Liver (tissue), 9 donors: Measurements from ENCODE around the gene CGNL1. TPM values are rescaled to one million over a fixed set of nuclear protein-coding genes. Genes with fewer than 3 reads are reported as not detected.

ENCODE experiments used
- DNase-seq: peaks from one replicate; pipeline ENCODE4 v3.0.0-alpha.2; 2017; ENCODE audit warnings: low spot score
- H3K27ac ChIP-seq, 2 donors: one replicate each; pipeline ENCODE4 v1.7.0; 2013; ENCODE audit warnings: inconsistent platforms in 2 of 2, low read length in 2 of 2, control low read depth in 1 of 2, low read depth in 1 of 2, mild to moderate bottlenecking in 1 of 2
- H3K27me3 ChIP-seq, 4 donors: one replicate each; pipeline versions ENCODE4 v1.6.1 to v1.7.0; 2013; ENCODE audit warnings: low read length in 3 of 4, inconsistent platforms in 1 of 4, mild to moderate bottlenecking in 1 of 4, moderate library complexity in 1 of 4; ENCODE audit not compliant: control insufficient read depth in 4 of 4, insufficient read depth in 4 of 4
- H3K36me3 ChIP-seq, 4 donors: one replicate each; pipeline versions ENCODE4 v1.6.1 to v1.7.0; 2013; ENCODE audit warnings: low read length in 3 of 4, mild to moderate bottlenecking in 3 of 4, low read depth in 1 of 4, moderate library complexity in 1 of 4; ENCODE audit not compliant: control insufficient read depth in 4 of 4, insufficient read depth in 3 of 4
- H3K4me1 ChIP-seq, 4 donors: one replicate each; pipeline versions ENCODE4 v1.6.1 to v1.7.0; 2013; ENCODE audit warnings: low read length in 3 of 4, mild to moderate bottlenecking in 3 of 4, moderate library complexity in 1 of 4; ENCODE audit not compliant: control insufficient read depth in 4 of 4, insufficient read depth in 4 of 4
- H3K4me3 ChIP-seq, 3 donors: one replicate each; pipeline versions ENCODE4 v1.6.1 to v1.7.0; 2013; ENCODE audit warnings: low read length in 3 of 3, control low read depth in 1 of 3, low read depth in 1 of 3, mild to moderate bottlenecking in 1 of 3
- H3K9ac ChIP-seq, 2 donors: one replicate each; pipeline ENCODE4 v1.7.0; 2013; ENCODE audit warnings: low read length in 2 of 2, mild to moderate bottlenecking in 2 of 2, moderate library complexity in 2 of 2, control low read depth in 1 of 2, low read depth in 1 of 2
- H3K9me3 ChIP-seq, 4 donors: one replicate each; pipeline versions ENCODE4 v1.6.1 to v1.7.0; 2013; ENCODE audit warnings: low read length in 3 of 4; ENCODE audit not compliant: control insufficient read depth in 4 of 4
- EGR1 ChIP-seq, 2 donors: IDR thresholded peaks; 2 replicates each; pipeline ENCODE4 v1.6.1; 2016 to 2018; ENCODE audit warnings: antibody characterized with exemption in 2 of 2, low read depth in 2 of 2
- GABPA ChIP-seq, 2 donors: IDR thresholded peaks in 1 of 2; conservative IDR thresholded peaks in 1 of 2; 2 replicates each; pipeline ENCODE4 v1.6.1; 2016; ENCODE audit warnings: antibody characterized with exemption in 2 of 2, mild to moderate bottlenecking in 1 of 2, moderate library complexity in 1 of 2
- NR2F2 ChIP-seq: IDR thresholded peaks from 2 replicates; pipeline ENCODE4 v1.6.1; 2016; ENCODE audit warnings: antibody characterized with exemption
- RXRA ChIP-seq, 2 donors: IDR thresholded peaks; 2 replicates each; pipeline ENCODE4 v1.6.1; 2017 to 2018; ENCODE audit warnings: antibody characterized with exemption in 2 of 2, mild to moderate bottlenecking in 1 of 2
- YY1 ChIP-seq: IDR thresholded peaks from 2 replicates; pipeline ENCODE4 v1.6.1; 2016; ENCODE audit warnings: antibody characterized with exemption, mild to moderate bottlenecking
- whole genome bisulfite sequencing: extraction: QIAGEN DNeasy Blood & Tissue Kit; methylation state at CpG from one replicate; pipeline ENCODE4 v1.1.7; 2013; 5-methylcytosine and 5-hydroxymethylcytosine counted together
- polyA plus RNA-seq, 2 donors: library from polyadenylated mRNA; stranded (reverse) in 1 of 2; unstranded in 1 of 2; fragments of 200-250 nt in 1 of 2; fragments of >200 nt in 1 of 2; fragmentation: Nextera tagmentation in 1 of 2; extraction: Ambion mirVana in 1 of 2; gene quantifications; one replicate each; pipeline versions ENCODE4 v1.2.1 to v1.2.3, GENCODE V29; 2013 to 2015
- total RNA-seq, 2 donors: library from RNA; depleted of rRNA; stranded (reverse); fragments of >200 nt; gene quantifications; one replicate each; pipeline ENCODE4 v1.2.3, GENCODE V29; 2014
- TF ChIP-seq, protein P1 (sequence below): fragments of 150-350 bp; IDR thresholded peaks from 2 replicates; pipeline ENCODE4 v1.5.1; 2017; ENCODE audit warnings: improper control_type of control experiment, low read depth, low read length; ENCODE audit not compliant: missing input control
- TF ChIP-seq, protein P2 (sequence below): IDR thresholded peaks from 2 replicates; pipeline ENCODE4 v1.6.1; 2016; ENCODE audit warnings: antibody characterized with exemption
- TF ChIP-seq, protein P3 (sequence below): IDR thresholded peaks from 2 replicates; pipeline ENCODE4 v1.6.1; 2016; ENCODE audit warnings: antibody characterized with exemption
- donor health status: healthy.
- donor health status: healthy.
- donor health status: healthy.
- donor health status: healthy.
- donor health status: healthy.

Gene CGNL1
- total and polyA plus RNA-seq, 4 donors, result 12.0 to 31.9 (median 16.1) TPM

DNA sequence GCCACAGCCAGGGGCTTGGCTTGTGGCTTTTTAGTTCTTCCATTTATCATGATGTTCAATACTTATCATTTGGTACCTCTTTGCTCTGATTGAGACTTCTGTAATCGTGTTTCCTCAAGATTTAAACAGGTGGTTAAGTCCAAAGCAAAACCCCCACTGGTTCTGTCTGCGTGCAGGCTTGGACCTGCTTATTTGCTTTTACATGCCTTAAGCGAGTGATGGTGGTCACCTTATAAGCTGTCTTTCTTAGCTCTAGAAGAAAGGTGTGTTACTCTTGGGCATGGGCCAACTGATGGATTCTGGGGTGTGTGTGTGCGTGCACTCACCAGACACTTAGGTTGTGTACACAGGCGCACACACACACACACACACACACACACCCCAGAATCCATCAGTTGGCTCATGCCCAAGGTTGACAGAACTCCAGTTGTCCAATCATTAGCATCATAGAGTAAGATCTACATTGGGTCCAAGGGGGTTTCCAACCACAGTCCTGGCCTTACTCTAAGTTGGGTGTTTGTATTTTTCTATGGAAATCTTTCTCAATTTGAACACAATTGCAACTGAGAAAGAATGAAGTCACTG, 216.6 kb downstream of the CGNL1 start:
- TF ChIP-seq, protein P1, sequence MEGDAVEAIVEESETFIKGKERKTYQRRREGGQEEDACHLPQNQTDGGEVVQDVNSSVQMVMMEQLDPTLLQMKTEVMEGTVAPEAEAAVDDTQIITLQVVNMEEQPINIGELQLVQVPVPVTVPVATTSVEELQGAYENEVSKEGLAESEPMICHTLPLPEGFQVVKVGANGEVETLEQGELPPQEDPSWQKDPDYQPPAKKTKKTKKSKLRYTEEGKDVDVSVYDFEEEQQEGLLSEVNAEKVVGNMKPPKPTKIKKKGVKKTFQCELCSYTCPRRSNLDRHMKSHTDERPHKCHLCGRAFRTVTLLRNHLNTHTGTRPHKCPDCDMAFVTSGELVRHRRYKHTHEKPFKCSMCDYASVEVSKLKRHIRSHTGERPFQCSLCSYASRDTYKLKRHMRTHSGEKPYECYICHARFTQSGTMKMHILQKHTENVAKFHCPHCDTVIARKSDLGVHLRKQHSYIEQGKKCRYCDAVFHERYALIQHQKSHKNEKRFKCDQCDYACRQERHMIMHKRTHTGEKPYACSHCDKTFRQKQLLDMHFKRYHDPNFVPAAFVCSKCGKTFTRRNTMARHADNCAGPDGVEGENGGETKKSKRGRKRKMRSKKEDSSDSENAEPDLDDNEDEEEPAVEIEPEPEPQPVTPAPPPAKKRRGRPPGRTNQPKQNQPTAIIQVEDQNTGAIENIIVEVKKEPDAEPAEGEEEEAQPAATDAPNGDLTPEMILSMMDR, result no peak
- Histone ChIP-seq H3K9ac (no peak overlapping the region), H3K9me3 (no peaks in the 10 kb centered on the region), H3K36me3 (no peaks in the 10 kb centered on the region), H3K27ac (no peak overlapping the region), H3K4me3 (no peak overlapping the region), H3K4me1 (peaks cover 0 to 5% (median 4%) of the 10 kb centered on the region in 4 donors), H3K27me3 (peaks cover 0 to 2% (median 0%) of the 10 kb centered on the region in 4 donors)
- no peak for DNase-seq
- 88% methylated on average over 5 of the region's 5 CpGs for WGBS

DNA sequence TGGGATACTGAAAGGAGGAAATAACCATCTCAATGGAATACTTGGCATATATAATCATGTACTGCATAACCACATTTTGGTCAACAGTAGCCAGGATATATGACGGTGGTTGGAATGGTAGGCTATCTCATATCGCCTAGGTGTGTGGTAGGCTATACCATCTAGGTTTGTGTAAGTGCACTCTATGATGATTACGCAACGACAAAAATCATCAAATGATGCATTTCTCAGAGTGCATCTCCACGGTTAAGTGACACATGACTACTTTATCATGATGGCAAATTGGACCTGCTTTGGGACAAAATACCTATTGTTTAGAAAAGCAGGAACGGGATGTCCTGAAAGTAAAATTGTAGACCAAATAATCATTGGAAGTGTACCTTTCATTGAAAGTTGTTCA, 218.2 kb downstream of the CGNL1 start:
- Histone ChIP-seq H3K9ac (no peak overlapping the region), H3K4me1 (peaks cover 0 to 5% (median 4%) of the 10 kb centered on the region in 4 donors), H3K4me3 (no peak overlapping the region), H3K9me3 (no peaks in the 10 kb centered on the region), H3K27me3 (peaks cover 0 to 2% (median 0%) of the 10 kb centered on the region in 4 donors), H3K36me3 (no peaks in the 10 kb centered on the region), H3K27ac (no peak overlapping the region)
- no peak for DNase-seq
- no peak for TF ChIP-seq EGR1 (IDR thresholded peaks at IDR 0.05; ENCODE audit: low read depth in 2 of 2)
- no peak for TF ChIP-seq GABPA (IDR thresholded peaks at IDR 0.05 in 1 of 2, conservative IDR thresholded peaks at IDR 0.05 in 1 of 2)
- no peak for TF ChIP-seq NR2F2
- TF ChIP-seq, protein P2, sequence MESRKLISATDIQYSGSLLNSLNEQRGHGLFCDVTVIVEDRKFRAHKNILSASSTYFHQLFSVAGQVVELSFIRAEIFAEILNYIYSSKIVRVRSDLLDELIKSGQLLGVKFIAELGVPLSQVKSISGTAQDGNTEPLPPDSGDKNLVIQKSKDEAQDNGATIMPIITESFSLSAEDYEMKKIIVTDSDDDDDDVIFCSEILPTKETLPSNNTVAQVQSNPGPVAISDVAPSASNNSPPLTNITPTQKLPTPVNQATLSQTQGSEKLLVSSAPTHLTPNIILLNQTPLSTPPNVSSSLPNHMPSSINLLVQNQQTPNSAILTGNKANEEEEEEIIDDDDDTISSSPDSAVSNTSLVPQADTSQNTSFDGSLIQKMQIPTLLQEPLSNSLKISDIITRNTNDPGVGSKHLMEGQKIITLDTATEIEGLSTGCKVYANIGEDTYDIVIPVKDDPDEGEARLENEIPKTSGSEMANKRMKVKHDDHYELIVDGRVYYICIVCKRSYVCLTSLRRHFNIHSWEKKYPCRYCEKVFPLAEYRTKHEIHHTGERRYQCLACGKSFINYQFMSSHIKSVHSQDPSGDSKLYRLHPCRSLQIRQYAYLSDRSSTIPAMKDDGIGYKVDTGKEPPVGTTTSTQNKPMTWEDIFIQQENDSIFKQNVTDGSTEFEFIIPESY, result no peak
- TF ChIP-seq YY1, result no peak
- TF ChIP-seq, protein P3, sequence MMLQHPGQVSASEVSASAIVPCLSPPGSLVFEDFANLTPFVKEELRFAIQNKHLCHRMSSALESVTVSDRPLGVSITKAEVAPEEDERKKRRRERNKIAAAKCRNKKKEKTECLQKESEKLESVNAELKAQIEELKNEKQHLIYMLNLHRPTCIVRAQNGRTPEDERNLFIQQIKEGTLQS, result no peak
- WGBS, result 96% methylated on average over 6 of the region's 6 CpGs

DNA sequence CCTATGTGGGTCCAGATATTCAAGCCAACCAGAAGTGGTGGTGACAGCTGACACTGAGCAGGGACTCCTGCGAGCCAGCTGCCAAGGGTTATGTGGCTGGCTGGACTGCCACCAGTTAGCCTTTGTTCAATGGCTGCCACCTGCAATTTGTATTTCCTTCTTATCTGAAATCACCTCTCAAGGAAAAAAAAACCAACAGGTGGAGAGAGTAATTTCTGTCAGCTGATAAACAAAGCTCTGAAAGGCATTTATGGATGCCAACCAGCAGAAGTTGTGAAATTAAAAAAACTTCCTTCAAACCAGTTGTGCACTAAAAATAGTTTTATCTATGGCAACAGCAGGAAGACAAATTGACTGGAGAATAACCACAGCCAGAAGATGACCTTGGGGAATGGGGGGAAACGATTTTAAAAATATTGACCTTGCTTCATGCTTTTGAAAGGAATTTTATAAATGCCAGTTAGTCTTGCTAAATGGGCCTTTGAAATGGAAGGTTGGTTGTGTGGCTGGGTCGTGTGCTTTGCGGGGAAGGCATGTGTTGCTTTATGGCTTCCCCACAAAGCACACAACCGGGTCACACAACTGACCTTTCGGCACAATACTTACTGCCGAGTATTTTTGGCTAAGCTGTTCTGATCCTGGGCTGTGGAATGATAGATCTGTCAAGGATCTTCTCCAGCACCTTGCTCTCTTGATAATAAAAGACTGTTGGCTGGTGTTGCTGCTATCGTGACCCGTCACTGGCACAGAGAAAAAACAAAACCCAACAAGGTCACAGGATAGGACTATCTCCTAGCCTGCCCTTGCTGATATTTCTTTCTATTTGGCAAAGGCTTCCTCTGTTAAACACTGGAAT, 218.9 kb downstream of the CGNL1 start:
- no peak for DNase-seq
- no peaks in the 10 kb centered on the region for H3K9me3 ChIP-seq
- no peak overlapping the region for H3K27ac ChIP-seq
- peak; percentile 27 for TF ChIP-seq NR2F2
- no peak for TF ChIP-seq RXRA (IDR thresholded peaks at IDR 0.05)
- no peaks in the 10 kb centered on the region for H3K36me3 ChIP-seq
- no peak overlapping the region for H3K4me3 ChIP-seq
- peaks cover 0 to 5% (median 4%) of the 10 kb centered on the region in 4 donors for H3K4me1 ChIP-seq
- 73% methylated on average over 9 of the region's 9 CpGs for WGBS
- peaks cover 0 to 2% (median 0%) of the 10 kb centered on the region in 4 donors for H3K27me3 ChIP-seq
- H3K9ac ChIP-seq, result no peak overlapping the region
